ENCODE results near the gene NRL.
"Not testable (repeated sequence)": the region's sequence is repeated elsewhere in the genome, so short reads cannot be mapped to it uniquely, and the experiment has no call there.

Gene NRL

DNA sequence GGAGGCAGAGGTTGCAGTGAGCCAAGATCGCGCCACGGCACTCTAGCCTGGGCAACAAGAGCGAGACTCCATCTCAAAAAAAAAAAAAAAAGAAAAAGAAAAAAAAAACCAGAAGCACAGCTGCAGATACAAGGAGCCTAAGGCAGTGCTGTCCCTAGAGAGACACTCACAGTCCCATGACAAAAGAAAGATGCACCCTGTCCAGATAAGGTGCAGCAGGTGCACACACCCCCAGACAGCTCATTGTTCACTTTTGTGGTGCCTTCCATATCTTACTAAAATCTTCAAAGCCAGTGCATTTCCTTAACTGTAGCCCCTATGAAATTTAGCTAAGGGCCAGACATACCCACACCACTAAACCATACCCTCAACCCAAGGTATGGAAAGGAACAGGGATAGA lies 7.7 kb upstream of the NRL start:
- H3K9me3 Mint-ChIP-seq = no peaks in the 10 kb centered on the region
- H3K36me3 Mint-ChIP-seq = peaks cover 68% of the 10 kb centered on the region
- no peak overlapping the region for H3K27ac Mint-ChIP-seq
- ATAC-seq (no peak), DNase-seq (ENCODE audit: low spot score in 2 of 2) (no peak)
- H3K4me3 Mint-ChIP-seq = no peak overlapping the region
- peaks cover 6% of the 10 kb centered on the region for H3K4me1 Mint-ChIP-seq

DNA sequence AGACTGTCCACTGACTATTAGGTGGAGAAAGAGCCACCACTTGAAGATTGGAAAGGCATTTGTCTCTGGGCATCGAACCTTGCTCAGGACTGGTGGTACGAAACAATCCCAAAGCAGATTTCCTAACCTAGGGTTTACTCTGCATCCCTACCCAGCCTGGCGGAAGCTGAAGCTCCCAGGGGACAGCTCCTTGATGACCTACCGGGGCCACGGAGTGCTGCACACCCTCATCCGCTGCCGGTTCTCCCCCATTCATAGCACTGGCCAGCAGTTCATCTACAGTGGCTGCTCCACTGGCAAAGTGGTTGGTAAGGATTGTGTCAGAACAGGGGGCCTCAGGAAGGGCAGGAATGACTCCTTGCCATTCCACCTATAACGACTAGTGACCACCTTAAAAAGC lies 6.5 kb upstream of the NRL start:
- DNase-seq (ENCODE audit: low spot score in 2 of 2) (no peak), ATAC-seq (no peak)
- peaks cover 13% of the 10 kb centered on the region for H3K4me1 Mint-ChIP-seq
- H3K9me3 Mint-ChIP-seq = no peaks in the 10 kb centered on the region
- peaks cover 80% of the 10 kb centered on the region for H3K36me3 Mint-ChIP-seq
- no peak overlapping the region for H3K4me3 Mint-ChIP-seq
- no peak overlapping the region for H3K27ac Mint-ChIP-seq

- H3K4me3 Mint-ChIP-seq = no peak overlapping the region
- DNase-seq (ENCODE audit: low spot score in 2 of 2) = no peak
- ATAC-seq = no peak
- no peaks in the 10 kb centered on the region for H3K9me3 Mint-ChIP-seq
- H3K27ac Mint-ChIP-seq = peak overlapping the region; percentile 8
- peaks cover 24% of the 10 kb centered on the region for H3K4me1 Mint-ChIP-seq
- peaks cover 89% of the 10 kb centered on the region for H3K36me3 Mint-ChIP-seq
Measured at GRCh38 chr14:24119691-24120090, 4.9 kb upstream of the NRL start.

GRCh38 chr14:24117179-24117578 lies 2.4 kb upstream of the NRL start:
- Mint-ChIP-seq H3K4me3 (no peak overlapping the region), H3K36me3 (peaks cover 84% of the 10 kb centered on the region), H3K27ac (peak overlapping the region; percentile 8), H3K9me3 (no peaks in the 10 kb centered on the region), H3K4me1 (peaks cover 24% of the 10 kb centered on the region)
- DNase-seq (ENCODE audit: low spot score in 2 of 2) (no peak), ATAC-seq (no peak)

- no peaks in the 10 kb centered on the region for H3K9me3 Mint-ChIP-seq
- H3K4me1 Mint-ChIP-seq = peaks cover 24% of the 10 kb centered on the region
- ATAC-seq (no peak), DNase-seq (ENCODE audit: low spot score in 2 of 2) (no peak)
- H3K36me3 Mint-ChIP-seq = peaks cover 74% of the 10 kb centered on the region
- peak overlapping the region; percentile 94 for H3K4me3 Mint-ChIP-seq
- H3K27ac Mint-ChIP-seq = peak overlapping the region; percentile 98
Measured at GRCh38 chr14:24116128-24116814, 1.5 kb upstream of the NRL start.

DNA sequence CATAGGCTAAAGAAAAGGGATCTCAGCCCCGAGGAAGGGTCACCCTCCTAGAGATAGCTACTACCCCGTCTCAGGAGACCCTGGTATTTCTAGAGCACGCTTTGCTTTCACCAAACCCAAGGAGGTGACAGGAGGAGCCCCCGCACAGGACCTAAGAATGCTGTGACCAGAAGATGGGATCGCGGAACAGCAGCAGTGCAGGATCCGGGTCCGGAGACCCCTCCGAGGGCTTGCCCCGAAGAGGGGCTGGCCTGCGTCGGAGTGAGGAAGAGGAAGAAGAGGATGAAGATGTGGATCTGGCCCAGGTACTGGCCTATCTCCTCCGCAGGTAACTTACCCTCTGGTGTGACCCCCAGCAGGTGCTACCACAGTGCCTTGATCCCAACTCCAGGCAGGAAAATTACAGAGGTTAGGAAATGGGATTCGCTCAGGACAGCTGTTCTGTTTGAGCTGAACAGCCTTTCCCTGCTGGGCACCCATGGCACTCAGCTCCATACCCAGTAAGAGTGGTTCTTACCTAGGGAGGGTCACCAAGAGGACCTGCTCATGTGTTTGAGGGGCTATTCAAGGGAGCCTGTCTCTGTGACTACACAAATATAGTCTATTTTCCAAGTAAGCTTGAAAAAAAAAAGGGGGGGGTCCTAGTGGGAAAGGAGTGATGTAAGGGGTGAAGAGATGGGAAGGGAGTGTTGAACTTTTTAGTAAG lies 826 bp upstream of the NRL start:
- Mint-ChIP-seq H3K9me3 (no peaks in the 10 kb centered on the region), H3K4me1 (peaks cover 24% of the 10 kb centered on the region), H3K36me3 (peaks cover 68% of the 10 kb centered on the region), H3K27ac (peak overlapping the region; percentile 98), H3K4me3 (peak overlapping the region; percentile 94)
- DNase-seq (ENCODE audit: low spot score in 2 of 2) = no peak
- no peak for ATAC-seq

DNA sequence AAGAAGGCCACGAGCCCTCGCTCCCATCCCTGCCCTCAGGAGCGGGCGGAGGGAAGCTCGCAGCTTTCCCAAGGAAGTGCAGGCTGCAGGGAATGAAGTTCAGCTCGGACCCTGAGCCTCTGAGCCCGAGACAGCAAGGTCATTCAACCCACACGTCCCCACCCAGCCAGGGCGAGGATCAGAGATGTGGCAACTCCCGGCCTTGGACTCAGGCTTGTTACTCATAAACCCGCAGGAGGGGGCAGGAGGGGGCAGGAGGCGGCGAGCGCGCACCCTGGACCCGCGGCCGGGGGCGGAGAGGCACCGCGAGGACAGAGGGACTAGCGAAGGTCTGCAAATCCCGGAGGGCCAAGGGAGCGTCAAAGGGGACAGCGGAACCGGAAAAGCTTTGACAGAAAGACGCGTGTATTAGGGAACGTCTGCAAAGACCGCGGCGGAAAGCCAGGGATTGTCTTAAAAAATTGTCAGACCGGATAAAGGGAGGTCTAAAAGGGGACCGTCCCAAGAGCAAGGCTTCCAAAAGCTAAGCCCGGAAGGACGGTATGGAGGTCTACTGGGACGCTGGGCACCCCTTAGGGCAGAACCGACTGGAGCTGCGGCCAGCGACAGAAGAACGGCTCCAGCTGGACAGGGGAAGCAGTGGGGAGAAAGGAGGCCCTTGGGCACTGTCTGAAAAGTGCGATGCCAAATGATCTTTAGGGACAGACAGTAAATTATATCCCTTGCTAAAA lies 783 bp downstream of the NRL start:
- Mint-ChIP-seq H3K27ac (peak overlapping the region; percentile 98), H3K9me3 (no peaks in the 10 kb centered on the region), H3K4me3 (peak overlapping the region; percentile 94), H3K4me1 (peaks cover 27% of the 10 kb centered on the region), H3K36me3 (peaks cover 51% of the 10 kb centered on the region)
- DNase-seq (ENCODE audit: low spot score in 2 of 2) (peak in 1 of 2 donors; percentile 64), ATAC-seq (peak; percentile 49)

GRCh38 chr14:24113379-24113800 lies 1.4 kb downstream of the NRL start:
- H3K4me1 Mint-ChIP-seq = peaks cover 28% of the 10 kb centered on the region
- H3K27ac Mint-ChIP-seq = peak overlapping the region; percentile 98
- no peaks in the 10 kb centered on the region for H3K9me3 Mint-ChIP-seq
- peak overlapping the region; percentile 94 for H3K4me3 Mint-ChIP-seq
- DNase-seq (ENCODE audit: low spot score in 2 of 2) = no peak
- no peak for ATAC-seq
- peaks cover 46% of the 10 kb centered on the region for H3K36me3 Mint-ChIP-seq

- ATAC-seq = no peak
- H3K4me3 Mint-ChIP-seq = no peak overlapping the region
- H3K4me1 Mint-ChIP-seq = peaks cover 21% of the 10 kb centered on the region
- no peaks in the 10 kb centered on the region for H3K9me3 Mint-ChIP-seq
- no peak for DNase-seq (ENCODE audit: low spot score in 2 of 2)
- H3K27ac Mint-ChIP-seq = no peak overlapping the region
- peaks cover 20% of the 10 kb centered on the region for H3K36me3 Mint-ChIP-seq
Measured at GRCh38 chr14:24110523-24110922, 4.2 kb downstream of the NRL start.

DNA sequence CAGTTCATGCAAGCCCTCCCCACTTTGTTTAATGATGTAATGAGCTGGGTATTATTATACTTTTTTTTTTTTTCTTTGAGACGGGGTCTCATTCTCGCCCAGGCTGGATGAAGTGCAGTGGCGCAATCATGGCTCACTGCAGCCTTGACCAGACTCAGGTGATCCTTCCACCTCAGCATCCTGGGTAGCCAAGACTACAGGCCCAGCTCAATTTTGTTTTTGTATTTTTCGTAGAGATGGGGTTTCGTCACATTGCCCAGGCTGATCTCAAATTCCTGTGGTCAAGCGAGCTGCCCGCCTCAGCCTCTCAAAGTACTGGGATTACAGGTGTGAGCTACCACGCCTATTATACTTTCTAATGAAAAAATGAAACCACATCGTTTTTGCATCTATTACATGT lies 4.7 kb downstream of the NRL start:
- H3K9me3 Mint-ChIP-seq = no peaks in the 10 kb centered on the region
- peaks cover 16% of the 10 kb centered on the region for H3K36me3 Mint-ChIP-seq
- no peak overlapping the region for H3K4me3 Mint-ChIP-seq
- peaks cover 17% of the 10 kb centered on the region for H3K4me1 Mint-ChIP-seq
- H3K27ac Mint-ChIP-seq = no peak overlapping the region
- DNase-seq (ENCODE audit: low spot score in 2 of 2) = no peak
- ATAC-seq = no peak

GRCh38 chr14:24108336-24108874 lies 6.3 kb downstream of the NRL start:
- DNase-seq (ENCODE audit: low spot score in 2 of 2) = no peak
- H3K27ac Mint-ChIP-seq = peak overlapping the region; percentile 72
- no peak for ATAC-seq
- peak overlapping the region; percentile 31 for H3K4me3 Mint-ChIP-seq
- H3K36me3 Mint-ChIP-seq = peaks cover 15% of the 10 kb centered on the region
- peaks cover 17% of the 10 kb centered on the region for H3K4me1 Mint-ChIP-seq
- H3K9me3 Mint-ChIP-seq = no peaks in the 10 kb centered on the region

- H3K9me3 Mint-ChIP-seq = no peaks in the 10 kb centered on the region
- ATAC-seq = no peak
- no peak overlapping the region for H3K27ac Mint-ChIP-seq
- no peak for DNase-seq (ENCODE audit: low spot score in 2 of 2)
- H3K4me3 Mint-ChIP-seq = no peak overlapping the region
- H3K4me1 Mint-ChIP-seq = peaks cover 17% of the 10 kb centered on the region
- H3K36me3 Mint-ChIP-seq = peaks cover 30% of the 10 kb centered on the region
Measured at GRCh38 chr14:24106672-24107271, 8.0 kb downstream of the NRL start.

DNA sequence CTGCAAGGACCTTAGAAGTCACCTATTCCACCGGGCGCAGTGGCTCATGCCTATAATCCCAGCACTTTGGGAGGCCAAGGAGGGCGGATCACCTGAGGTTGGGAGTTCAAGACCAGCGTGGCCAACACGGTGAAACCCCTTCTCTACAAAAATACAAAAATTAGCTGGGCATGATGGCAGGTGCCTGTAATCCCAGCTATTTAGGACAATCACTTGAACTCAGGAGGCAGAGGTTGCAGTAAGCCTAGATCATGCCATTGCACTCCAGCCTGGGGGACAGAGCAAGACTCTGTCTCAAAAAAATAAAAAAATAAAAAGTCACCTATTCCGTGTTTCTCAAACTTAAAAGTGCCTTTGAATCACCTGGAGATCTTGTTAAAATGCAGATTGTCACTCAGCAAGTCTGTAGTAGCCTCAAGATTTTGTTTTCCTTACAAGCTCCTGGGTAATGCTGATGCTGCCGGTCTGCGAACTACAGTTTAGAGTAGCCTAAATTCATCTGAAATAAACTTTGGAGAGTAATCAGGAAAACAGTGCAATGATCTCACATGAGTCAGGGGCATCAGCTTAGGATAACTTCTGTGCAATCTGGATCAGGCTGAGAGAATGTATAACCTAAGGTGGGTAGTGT lies 9.0 kb downstream of the NRL start:
- not testable (repeated sequence) for DNase-seq (ENCODE audit: low spot score in 2 of 2); H3K4me3 Mint-ChIP-seq; ATAC-seq; H3K9me3 Mint-ChIP-seq
- Mint-ChIP-seq H3K4me1 (peaks cover 17% of the 10 kb centered on the region), H3K36me3 (peaks cover 41% of the 10 kb centered on the region), H3K27ac (peak overlapping the region; percentile 85)

GRCh38 chr14:24103451-24103850 lies 11.3 kb downstream of the NRL start:
- Mint-ChIP-seq H3K27ac (no peak overlapping the region), H3K36me3 (peaks cover 62% of the 10 kb centered on the region), H3K4me1 (peaks cover 9% of the 10 kb centered on the region), H3K4me3 (no peak overlapping the region), H3K9me3 (no peaks in the 10 kb centered on the region)
- ATAC-seq (no peak), DNase-seq (ENCODE audit: low spot score in 2 of 2) (no peak)

All from stimulated activated effector memory CD8-positive, alpha-beta T cell treated with anti-CD3 and anti-CD28 coated beads, Interleukin-12 subunit alpha, Interleukin-12 subunit beta, amount 100 ng/mL, for 72 hours (primary cell).